GM23338 (cell line): ENCODE measurements around the gene IFT43. TPM values are rescaled to one million over a fixed set of nuclear protein-coding genes. Genes with fewer than 3 reads are reported as not detected.

Experiments used
- ATAC-seq: fragments of 200-7000 bp; cut with Tn5 transposase; 3 replicates; pipeline ENCODE4 v1.9.1; 2020
- DNase-seq: peaks from one replicate; pipeline ENCODE4 v3.0.0-alpha.2; 2015; ENCODE audit warnings: low spot score
- H2AFZ ChIP-seq: fragments of 200-600 bp; sonication (generic); 2 replicates; pipeline ENCODE4 v1.8.0; 2016; ENCODE audit warnings: antibody characterized with exemption, mild to moderate bottlenecking, moderate library complexity
- H3F3A ChIP-seq: fragments of 200-600 bp; sonication (generic); replicated peaks from 2 replicates; pipeline ENCODE4 v1.8.0; 2017; ENCODE audit warnings: antibody characterized with exemption, mixed run types, low read depth
- H3K27ac ChIP-seq: fragments of 200-600 bp; sonication (generic); 2 replicates; pipeline ENCODE4 v1.6.1; 2016; ENCODE audit warnings: low read depth
- H3K27me3 ChIP-seq: fragments of 200-600 bp; sonication (generic); 2 replicates; pipeline ENCODE4 v1.8.0; 2016; ENCODE audit warnings: mild to moderate bottlenecking, mixed run types, moderate library complexity; ENCODE audit not compliant: insufficient read depth
- H3K36me3 ChIP-seq: fragments of 200-600 bp; sonication (generic); 2 replicates; pipeline ENCODE4 v1.8.0; 2016; ENCODE audit warnings: mild to moderate bottlenecking; ENCODE audit not compliant: insufficient read depth
- H3K4me1 ChIP-seq: fragments of 200-600 bp; sonication (generic); 2 replicates; pipeline ENCODE4 v1.8.0; 2016; ENCODE audit warnings: mild to moderate bottlenecking, moderate library complexity; ENCODE audit not compliant: insufficient read depth
- H3K4me2 ChIP-seq: fragments of 200-600 bp; sonication (generic); 2 replicates; pipeline ENCODE4 v1.7.1; 2017; ENCODE audit warnings: mixed run types
- H3K4me3 ChIP-seq: fragments of 200-600 bp; sonication (generic); 2 replicates; pipeline ENCODE4 v1.6.1; 2016; ENCODE audit warnings: mixed run types
- H3K79me2 ChIP-seq: fragments of 200-600 bp; sonication (generic); replicated peaks from 2 replicates; pipeline ENCODE4 v1.8.0; 2017; ENCODE audit warnings: mild to moderate bottlenecking; ENCODE audit not compliant: insufficient read depth
- H3K9me2 ChIP-seq: fragments of 200-600 bp; sonication (generic); 2 replicates; pipeline ENCODE4 v1.8.0; 2017; ENCODE audit not compliant: insufficient read depth
- H4K20me1 ChIP-seq: fragments of 200-600 bp; sonication (generic); replicated peaks from 2 replicates; pipeline ENCODE4 v1.8.0; 2017; ENCODE audit warnings: mild to moderate bottlenecking; ENCODE audit not compliant: insufficient read depth
- H3K27ac Mint-ChIP-seq: 2 replicates; pipeline ENCODE4 v1.8.0; 2020; ENCODE audit warnings: inconsistent platforms, mild to moderate bottlenecking, moderate library complexity, mixed read lengths
- H3K27me3 Mint-ChIP-seq: 3 replicates; pipeline ENCODE4 v1.8.0; 2022; ENCODE audit warnings: low read depth, mild to moderate bottlenecking, moderate library complexity, mixed read lengths, inconsistent platforms; ENCODE audit not compliant: insufficient read depth, poor library complexity
- H3K36me3 Mint-ChIP-seq: 3 replicates; pipeline ENCODE4 v1.8.0; 2021; ENCODE audit warnings: low read depth, mild to moderate bottlenecking, inconsistent platforms, moderate library complexity, mixed read lengths
- H3K4me1 Mint-ChIP-seq: 3 replicates; pipeline ENCODE4 v1.8.0; 2020; ENCODE audit warnings: mild to moderate bottlenecking, inconsistent platforms, mixed read lengths
- H3K4me3 Mint-ChIP-seq: 3 replicates; pipeline ENCODE4 v1.8.0; 2021; ENCODE audit warnings: moderate library complexity, mild to moderate bottlenecking, inconsistent platforms, mixed read lengths
- H3K9me3 Mint-ChIP-seq: 3 replicates; pipeline ENCODE4 v1.8.0; 2020; ENCODE audit warnings: moderate library complexity, mild to moderate bottlenecking, inconsistent platforms, mixed read lengths
- CTCF ChIP-seq, 2 experiments: fragments of 200-600 bp in 1 of 2; sonication (generic) in 1 of 2; conservative IDR thresholded peaks; 2 replicates each; pipeline versions ENCODE4 v1.5.1 to v1.6.1; 2016 to 2017; ENCODE audit warnings: antibody characterized with exemption in 2 of 2, low read depth in 2 of 2, mild to moderate bottlenecking in 2 of 2, moderate library complexity in 1 of 2
- JUNB ChIP-seq: IDR thresholded peaks from one replicate; pipeline ENCODE4 v1.6.1; 2016; ENCODE audit warnings: antibody characterized with exemption; ENCODE audit not compliant: unreplicated experiment
- NANOG ChIP-seq: IDR thresholded peaks from 2 replicates; pipeline ENCODE4 v1.6.1; 2016; ENCODE audit warnings: antibody characterized with exemption, borderline replicate concordance
- POLR2AphosphoS5 ChIP-seq: IDR thresholded peaks from 2 replicates; pipeline ENCODE4 v1.6.1; 2016; ENCODE audit warnings: antibody characterized with exemption, low read depth
- REST ChIP-seq: IDR thresholded peaks from one replicate; pipeline ENCODE4 v1.6.1; 2018; ENCODE audit warnings: antibody characterized with exemption; ENCODE audit not compliant: unreplicated experiment
- polyA plus RNA-seq: library from polyadenylated mRNA; unstranded; fragments of >200 nt; fragmentation: Nextera tagmentation; extraction: Ambion mirVana; gene quantifications from 2 replicates; pipeline ENCODE4 v1.2.1, GENCODE V29; 2016
- total RNA-seq: library from RNA; depleted of rRNA; stranded (reverse); fragments of >200 nt; shearing (Covaris generic); gene quantifications from 2 replicates; pipeline ENCODE4 v1.2.3, GENCODE V29; 2014

The IFT43 gene
- total and polyA plus RNA-seq, 2 experiments from 2014 or later: 21.5 to 43.1 TPM

GRCh38 chr14:75977582-75977943 is 8.0 kb upstream of the IFT43 start:
- H3K4me1 Mint-ChIP-seq: peaks cover 41% of the 10 kb centered on the region
- H3K27ac ChIP-seq: no peak overlapping the region

More at GRCh38 chr14:75977582-75977943, 8.0 kb upstream of the IFT43 start:
- Histone ChIP-seq H3K4me3 (no peak overlapping the region), H3K4me2 (no peak overlapping the region; the same call in 1 of the 2 replicates), H4K20me1 (no peaks in the 10 kb centered on the region; the same call in 1 of the 2 replicates), H3K27me3 (peaks cover 14% of the 10 kb centered on the region), H3K79me2 (no peaks in the 10 kb centered on the region), H3K36me3 (no peaks in the 10 kb centered on the region), H3K9me2 (no peaks in the 10 kb centered on the region), H2AFZ (no peak overlapping the region), H3F3A (no peaks in the 10 kb centered on the region), H3K4me1 (peaks cover 28% of the 10 kb centered on the region)
- DNase-seq (no peak), ATAC-seq (no peak)
- TF ChIP-seq CTCF (conservative IDR thresholded peaks at IDR 0.05; ENCODE audit: low read depth in 2 of 2) (no peak), JUNB (no peak), POLR2AphosphoS5 (no peak), REST (no peak), NANOG (no peak)
- Mint-ChIP-seq H3K9me3 (no peaks in the 10 kb centered on the region; the same call in 2 of the 3 replicates), H3K4me3 (no peak overlapping the region), H3K27ac (no peak overlapping the region), H3K36me3 (no peaks in the 10 kb centered on the region), H3K27me3 (peaks cover 13% of the 10 kb centered on the region)
